Coronary artery (tissue), 2 donors: ENCODE data around the gene NR4A3.

Experiments used
- DNase-seq: peaks from one replicate; pipeline ENCODE4 v3.0.0-alpha.2; 2017; ENCODE audit warnings: low spot score
- H3K27ac ChIP-seq, 2 donors: fragments of 200-600 bp; sonication (generic); one replicate each; pipeline ENCODE4 v1.5.1; 2016 to 2019
- H3K4me3 ChIP-seq: fragments of 200-600 bp; sonication (generic); 2 replicates; pipeline ENCODE4 v1.5.1; 2016; ENCODE audit warnings: mild to moderate bottlenecking, moderate library complexity
- TF ChIP-seq, protein P1 (sequence below): fragments of 200-600 bp; sonication (generic); IDR thresholded peaks from one replicate; pipeline ENCODE4 v1.5.1; 2019; ENCODE audit warnings: antibody characterized with exemption

The NR4A3 gene

GRCh38 chr9:99907208-99907532 is 85.5 kb downstream of the NR4A3 start:
- DNase-seq = no peak
- Histone ChIP-seq H3K4me3 (peak overlapping the region; percentile 74), H3K27ac (peak overlapping the region; percentile 87 to 93)
- TF ChIP-seq, protein P1, sequence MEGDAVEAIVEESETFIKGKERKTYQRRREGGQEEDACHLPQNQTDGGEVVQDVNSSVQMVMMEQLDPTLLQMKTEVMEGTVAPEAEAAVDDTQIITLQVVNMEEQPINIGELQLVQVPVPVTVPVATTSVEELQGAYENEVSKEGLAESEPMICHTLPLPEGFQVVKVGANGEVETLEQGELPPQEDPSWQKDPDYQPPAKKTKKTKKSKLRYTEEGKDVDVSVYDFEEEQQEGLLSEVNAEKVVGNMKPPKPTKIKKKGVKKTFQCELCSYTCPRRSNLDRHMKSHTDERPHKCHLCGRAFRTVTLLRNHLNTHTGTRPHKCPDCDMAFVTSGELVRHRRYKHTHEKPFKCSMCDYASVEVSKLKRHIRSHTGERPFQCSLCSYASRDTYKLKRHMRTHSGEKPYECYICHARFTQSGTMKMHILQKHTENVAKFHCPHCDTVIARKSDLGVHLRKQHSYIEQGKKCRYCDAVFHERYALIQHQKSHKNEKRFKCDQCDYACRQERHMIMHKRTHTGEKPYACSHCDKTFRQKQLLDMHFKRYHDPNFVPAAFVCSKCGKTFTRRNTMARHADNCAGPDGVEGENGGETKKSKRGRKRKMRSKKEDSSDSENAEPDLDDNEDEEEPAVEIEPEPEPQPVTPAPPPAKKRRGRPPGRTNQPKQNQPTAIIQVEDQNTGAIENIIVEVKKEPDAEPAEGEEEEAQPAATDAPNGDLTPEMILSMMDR = no peak

DNA sequence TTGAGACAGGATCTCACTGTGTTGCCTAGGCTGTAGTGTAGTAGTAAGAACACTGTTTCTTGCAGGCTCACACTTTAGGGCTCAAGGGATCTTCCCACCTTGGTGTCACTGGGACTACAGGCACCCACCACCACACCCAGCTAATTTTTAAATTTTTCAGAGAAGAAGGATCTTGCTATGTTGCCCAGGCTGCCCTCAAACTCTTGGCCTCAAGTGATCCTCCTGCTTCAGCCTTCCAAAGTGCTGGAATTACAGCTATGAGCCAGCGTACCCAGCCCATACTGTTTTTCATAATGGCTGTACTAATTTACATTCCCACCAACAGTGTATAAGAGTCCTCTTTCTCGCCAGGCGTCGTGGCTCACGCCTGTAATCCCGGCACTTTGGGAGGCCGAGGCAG is 89.9 kb downstream of the NR4A3 start:
- TF ChIP-seq, protein P1 = no peak
- Histone ChIP-seq H3K27ac (no peak overlapping the region), H3K4me3 (no peak overlapping the region)
- DNase-seq = no peak
